ENCODE measurements around the gene TH.
A peak's percentile ranks its signal among the peaks of the same experiment; 100 is the strongest.
"Not testable (repeated sequence)": the region's sequence is repeated elsewhere in the genome, so short reads cannot be mapped to it uniquely, and the experiment has no call there.

The TH gene

GRCh38 chr11:2193888-2194595 lies 22.4 kb upstream of the TH start:
- not testable (repeated sequence) for H3K4me3 Mint-ChIP-seq, H3K9me3 Mint-ChIP-seq

GRCh38 chr11:2193099-2193887 lies 21.7 kb upstream of the TH start:
- no peak overlapping the region for H3K27ac Mint-ChIP-seq
- H3K27me3 Mint-ChIP-seq: peaks cover 10% of the 10 kb centered on the region

More at GRCh38 chr11:2193888-2194595, 22.4 kb upstream of the TH start:
- H3K27ac Mint-ChIP-seq; H3K4me1 Mint-ChIP-seq (ENCODE audit: low read depth); DNase-seq; H3K36me3 Mint-ChIP-seq (ENCODE audit: low read depth): not testable (repeated sequence)
- peaks cover 10% of the 10 kb centered on the region for H3K27me3 Mint-ChIP-seq

GRCh38 chr11:2192435-2192834 lies 20.8 kb upstream of the TH start:
- Mint-ChIP-seq H3K36me3 (ENCODE audit: low read depth) (no peaks in the 10 kb centered on the region), H3K9me3 (no peaks in the 10 kb centered on the region), H3K4me3 (no peak overlapping the region), H3K27me3 (peaks cover 10% of the 10 kb centered on the region), H3K27ac (no peak overlapping the region), H3K4me1 (ENCODE audit: low read depth) (peaks cover 3% of the 10 kb centered on the region)
- no peak for DNase-seq

More at GRCh38 chr11:2193099-2193887, 21.7 kb upstream of the TH start:
- no peaks in the 10 kb centered on the region for H3K36me3 Mint-ChIP-seq (ENCODE audit: low read depth)
- DNase-seq: no peak
- H3K4me1 Mint-ChIP-seq (ENCODE audit: low read depth): peaks cover 3% of the 10 kb centered on the region
- no peaks in the 10 kb centered on the region for H3K9me3 Mint-ChIP-seq
- H3K4me3 Mint-ChIP-seq: no peak overlapping the region

GRCh38 chr11:2191883-2192282 lies 20.3 kb upstream of the TH start:
- Mint-ChIP-seq H3K4me3 (no peak overlapping the region), H3K36me3 (ENCODE audit: low read depth) (no peaks in the 10 kb centered on the region), H3K9me3 (no peaks in the 10 kb centered on the region)

GRCh38 chr11:2190657-2191471 lies 19.2 kb upstream of the TH start:
- Mint-ChIP-seq H3K27me3 (peaks cover 6% of the 10 kb centered on the region), H3K9me3 (no peaks in the 10 kb centered on the region), H3K4me1 (ENCODE audit: low read depth) (peaks cover 3% of the 10 kb centered on the region), H3K27ac (no peak overlapping the region), H3K36me3 (ENCODE audit: low read depth) (no peaks in the 10 kb centered on the region), H3K4me3 (no peak overlapping the region)
- no peak for DNase-seq

More at GRCh38 chr11:2191883-2192282, 20.3 kb upstream of the TH start:
- Mint-ChIP-seq H3K4me1 (ENCODE audit: low read depth) (peaks cover 3% of the 10 kb centered on the region), H3K27ac (no peak overlapping the region), H3K27me3 (peaks cover 10% of the 10 kb centered on the region)
- DNase-seq: no peak

- Mint-ChIP-seq H3K4me1 (ENCODE audit: low read depth) (peaks cover 3% of the 10 kb centered on the region), H3K27ac (no peak overlapping the region), H3K27me3 (peaks cover 9% of the 10 kb centered on the region), H3K9me3 (no peaks in the 10 kb centered on the region), H3K36me3 (ENCODE audit: low read depth) (no peaks in the 10 kb centered on the region), H3K4me3 (no peak overlapping the region)
- no peak for DNase-seq
Observed at GRCh38 chr11:2189938-2190656, 18.5 kb upstream of the TH start.

- Mint-ChIP-seq H3K4me3 (no peak overlapping the region), H3K36me3 (ENCODE audit: low read depth) (no peaks in the 10 kb centered on the region), H3K4me1 (ENCODE audit: low read depth) (peaks cover 3% of the 10 kb centered on the region), H3K27ac (no peak overlapping the region), H3K27me3 (peaks cover 15% of the 10 kb centered on the region), H3K9me3 (no peaks in the 10 kb centered on the region)
- DNase-seq: no peak
Observed at GRCh38 chr11:2188745-2189144, 17.1 kb upstream of the TH start.

- peaks cover 15% of the 10 kb centered on the region for H3K27me3 Mint-ChIP-seq
- H3K4me1 Mint-ChIP-seq (ENCODE audit: low read depth): peaks cover 3% of the 10 kb centered on the region
- no peaks in the 10 kb centered on the region for H3K9me3 Mint-ChIP-seq
- H3K36me3 Mint-ChIP-seq (ENCODE audit: low read depth): no peaks in the 10 kb centered on the region
- H3K27ac Mint-ChIP-seq: no peak overlapping the region
- no peak for DNase-seq
- H3K4me3 Mint-ChIP-seq: no peak overlapping the region
Observed at GRCh38 chr11:2187280-2187707, 15.7 kb upstream of the TH start.

GRCh38 chr11:2186669-2187279 lies 15.2 kb upstream of the TH start:
- no peak overlapping the region for H3K27ac Mint-ChIP-seq
- peaks cover 15% of the 10 kb centered on the region for H3K27me3 Mint-ChIP-seq
- no peak overlapping the region for H3K4me3 Mint-ChIP-seq
- H3K9me3 Mint-ChIP-seq: no peaks in the 10 kb centered on the region
- H3K36me3 Mint-ChIP-seq (ENCODE audit: low read depth): no peaks in the 10 kb centered on the region
- peaks cover 3% of the 10 kb centered on the region for H3K4me1 Mint-ChIP-seq (ENCODE audit: low read depth)
- DNase-seq: peak; percentile 68

- no peaks in the 10 kb centered on the region for H3K4me1 Mint-ChIP-seq (ENCODE audit: low read depth)
- H3K9me3 Mint-ChIP-seq: no peaks in the 10 kb centered on the region
- H3K27me3 Mint-ChIP-seq: peaks cover 10% of the 10 kb centered on the region
- no peak overlapping the region for H3K4me3 Mint-ChIP-seq
- no peak overlapping the region for H3K27ac Mint-ChIP-seq
- H3K36me3 Mint-ChIP-seq (ENCODE audit: low read depth): no peaks in the 10 kb centered on the region
- no peak for DNase-seq
Observed at GRCh38 chr11:2185324-2186085, 13.9 kb upstream of the TH start.

GRCh38 chr11:2182692-2183474 lies 11.3 kb upstream of the TH start:
- Mint-ChIP-seq H3K9me3 (no peaks in the 10 kb centered on the region), H3K4me1 (ENCODE audit: low read depth) (no peaks in the 10 kb centered on the region), H3K27me3 (peaks cover 8% of the 10 kb centered on the region), H3K36me3 (ENCODE audit: low read depth) (no peaks in the 10 kb centered on the region), H3K4me3 (no peak overlapping the region), H3K27ac (no peak overlapping the region)
- no peak for DNase-seq

- Mint-ChIP-seq H3K9me3 (no peaks in the 10 kb centered on the region), H3K27ac (no peak overlapping the region)
Observed at GRCh38 chr11:2182075-2182474, 10.5 kb upstream of the TH start.

More at GRCh38 chr11:2182075-2182474, 10.5 kb upstream of the TH start:
- H3K4me1 Mint-ChIP-seq (ENCODE audit: low read depth): no peaks in the 10 kb centered on the region
- peaks cover 8% of the 10 kb centered on the region for H3K27me3 Mint-ChIP-seq
- no peak for DNase-seq
- no peak overlapping the region for H3K4me3 Mint-ChIP-seq
- no peaks in the 10 kb centered on the region for H3K36me3 Mint-ChIP-seq (ENCODE audit: low read depth)
